ENCODE results near the gene TIPIN. TPM values are rescaled to one million over a fixed set of nuclear protein-coding genes. Genes with fewer than 3 reads are reported as not detected.

TIPIN gene
- total RNA-seq, 1 experiment from 2014 or later, result 27.0 TPM

- no peak for DNase-seq
- Mint-ChIP-seq H3K27ac (ENCODE audit: unreplicated experiment) (no peak overlapping the region), H3K4me3 (ENCODE audit: low read depth, unreplicated experiment) (no peak overlapping the region), H3K4me1 (ENCODE audit: low read depth, unreplicated experiment) (no peaks in the 10 kb centered on the region), H3K27me3 (ENCODE audit: unreplicated experiment) (no peaks in the 10 kb centered on the region), H3K36me3 (ENCODE audit: insufficient read depth, unreplicated experiment) (no peaks in the 10 kb centered on the region), H3K9me3 (ENCODE audit: low read depth, unreplicated experiment) (no peaks in the 10 kb centered on the region)
- intact Hi-C loops (cut with micrococcal nuclease; ENCODE audit: unreplicated experiment), result no loop called here
- BruUV-seq (replicated peaks), result no TSS peak
- no peak for TF ChIP-seq CTCF (IDR thresholded peaks at IDR 0.05; ENCODE audit: unreplicated experiment)
- CTCF ChIA-PET, result interaction anchor here (0.6 kb wide), 1 partner anchor 541 kb away, joined by 4 read pairs; no protein-coding TSS in a partner anchor
Observed at GRCh38 chr15:66378814-66379430, 22.4 kb upstream of the TIPIN start.

GRCh38 chr15:66374179-66374578, 17.7 kb upstream of the TIPIN start:
- H3K27me3 Mint-ChIP-seq (ENCODE audit: unreplicated experiment), result no peaks in the 10 kb centered on the region
- no peaks in the 10 kb centered on the region for H3K9me3 Mint-ChIP-seq (ENCODE audit: low read depth, unreplicated experiment)
- no peak for DNase-seq
- TF ChIP-seq CTCF (IDR thresholded peaks at IDR 0.05; ENCODE audit: unreplicated experiment), result no peak
- CTCF ChIA-PET, result no interaction called here
- no peak overlapping the region for H3K27ac Mint-ChIP-seq (ENCODE audit: unreplicated experiment)
- H3K36me3 Mint-ChIP-seq (ENCODE audit: insufficient read depth, unreplicated experiment), result no peaks in the 10 kb centered on the region
- no TSS peak for BruUV-seq (replicated peaks)
- intact Hi-C loops (cut with micrococcal nuclease; ENCODE audit: unreplicated experiment), result no loop called here
- H3K4me1 Mint-ChIP-seq (ENCODE audit: low read depth, unreplicated experiment), result peaks cover 13% of the 10 kb centered on the region
- H3K4me3 Mint-ChIP-seq (ENCODE audit: low read depth, unreplicated experiment), result no peak overlapping the region

- H3K4me1 Mint-ChIP-seq (ENCODE audit: low read depth, unreplicated experiment), result peaks cover 13% of the 10 kb centered on the region
- no peak for DNase-seq
- H3K36me3 Mint-ChIP-seq (ENCODE audit: insufficient read depth, unreplicated experiment), result no peaks in the 10 kb centered on the region
- intact Hi-C loops (cut with micrococcal nuclease; ENCODE audit: unreplicated experiment), result no loop called here
- no peak for TF ChIP-seq CTCF (IDR thresholded peaks at IDR 0.05; ENCODE audit: unreplicated experiment)
- H3K27ac Mint-ChIP-seq (ENCODE audit: unreplicated experiment), result peak overlapping the region; percentile 76
- no peaks in the 10 kb centered on the region for H3K9me3 Mint-ChIP-seq (ENCODE audit: low read depth, unreplicated experiment)
- CTCF ChIA-PET, result interaction anchor here (0.7 kb wide), 1 partner anchor 16 kb away, joined by 3 read pairs; the partner anchor contains the start of gene MAP2K1
- no TSS peak for BruUV-seq (replicated peaks)
- no peak overlapping the region for H3K4me3 Mint-ChIP-seq (ENCODE audit: low read depth, unreplicated experiment)
- H3K27me3 Mint-ChIP-seq (ENCODE audit: unreplicated experiment), result no peaks in the 10 kb centered on the region
Observed at GRCh38 chr15:66369773-66370651, 13.5 kb upstream of the TIPIN start.

- CTCF ChIA-PET, result interaction anchor here (0.6 kb wide), 1 partner anchor 20 kb away, joined by 3 read pairs; no protein-coding TSS in a partner anchor
- no TSS peak for BruUV-seq (replicated peaks)
- Mint-ChIP-seq H3K4me3 (ENCODE audit: low read depth, unreplicated experiment) (no peak overlapping the region), H3K4me1 (ENCODE audit: low read depth, unreplicated experiment) (peaks cover 10% of the 10 kb centered on the region), H3K9me3 (ENCODE audit: low read depth, unreplicated experiment) (no peaks in the 10 kb centered on the region), H3K27ac (ENCODE audit: unreplicated experiment) (no peak overlapping the region), H3K27me3 (ENCODE audit: unreplicated experiment) (no peaks in the 10 kb centered on the region), H3K36me3 (ENCODE audit: insufficient read depth, unreplicated experiment) (no peaks in the 10 kb centered on the region)
- TF ChIP-seq CTCF (IDR thresholded peaks at IDR 0.05; ENCODE audit: unreplicated experiment), result no peak
- no peak for DNase-seq
- intact Hi-C loops (cut with micrococcal nuclease; ENCODE audit: unreplicated experiment), result no loop called here
Observed at GRCh38 chr15:66364944-66365528, 8.6 kb upstream of the TIPIN start.

Measured in Calu3 (cell line).